Measurements from ENCODE around the gene C1QTNF8.

C1QTNF8 gene

DNA sequence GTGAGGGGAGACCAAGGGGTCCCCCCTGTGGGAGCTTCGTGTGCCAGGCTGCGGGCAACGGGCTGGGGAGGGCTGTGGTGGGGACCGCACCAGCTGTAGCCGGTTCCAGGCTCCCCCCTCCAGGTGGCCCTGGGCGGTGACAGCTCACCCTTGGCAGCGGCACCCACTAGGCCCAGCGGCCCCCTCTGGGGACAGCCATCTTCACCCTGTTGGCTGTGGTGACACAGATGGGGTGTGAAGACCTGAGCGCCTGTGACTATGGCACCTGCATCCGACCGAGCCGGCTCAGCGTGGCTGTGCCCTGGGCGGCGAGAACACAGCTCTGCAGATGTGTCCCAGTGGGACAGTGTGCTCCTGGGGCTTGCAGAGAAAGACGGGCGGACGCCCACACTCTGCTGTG lies 1.1 kb upstream of the C1QTNF8 start:
- TF ChIP-seq TAF1 (IDR thresholded peaks at IDR 0.05; ENCODE audit: borderline replicate concordance, insufficient read depth, low read length) (no peak), FOXP2 (optimal IDR thresholded peaks at IDR 0.05; ENCODE audit: borderline replicate concordance, extremely low read depth, extremely low read length, insufficient read depth) (no peak), SIN3A (IDR thresholded peaks at IDR 0.05; ENCODE audit: borderline replicate concordance, insufficient read depth, low read length) (no peak), POLR2AphosphoS5 (IDR thresholded peaks at IDR 0.05; ENCODE audit: low read depth, low read length) (no peak)
- TF ChIP-seq, protein P1, sequence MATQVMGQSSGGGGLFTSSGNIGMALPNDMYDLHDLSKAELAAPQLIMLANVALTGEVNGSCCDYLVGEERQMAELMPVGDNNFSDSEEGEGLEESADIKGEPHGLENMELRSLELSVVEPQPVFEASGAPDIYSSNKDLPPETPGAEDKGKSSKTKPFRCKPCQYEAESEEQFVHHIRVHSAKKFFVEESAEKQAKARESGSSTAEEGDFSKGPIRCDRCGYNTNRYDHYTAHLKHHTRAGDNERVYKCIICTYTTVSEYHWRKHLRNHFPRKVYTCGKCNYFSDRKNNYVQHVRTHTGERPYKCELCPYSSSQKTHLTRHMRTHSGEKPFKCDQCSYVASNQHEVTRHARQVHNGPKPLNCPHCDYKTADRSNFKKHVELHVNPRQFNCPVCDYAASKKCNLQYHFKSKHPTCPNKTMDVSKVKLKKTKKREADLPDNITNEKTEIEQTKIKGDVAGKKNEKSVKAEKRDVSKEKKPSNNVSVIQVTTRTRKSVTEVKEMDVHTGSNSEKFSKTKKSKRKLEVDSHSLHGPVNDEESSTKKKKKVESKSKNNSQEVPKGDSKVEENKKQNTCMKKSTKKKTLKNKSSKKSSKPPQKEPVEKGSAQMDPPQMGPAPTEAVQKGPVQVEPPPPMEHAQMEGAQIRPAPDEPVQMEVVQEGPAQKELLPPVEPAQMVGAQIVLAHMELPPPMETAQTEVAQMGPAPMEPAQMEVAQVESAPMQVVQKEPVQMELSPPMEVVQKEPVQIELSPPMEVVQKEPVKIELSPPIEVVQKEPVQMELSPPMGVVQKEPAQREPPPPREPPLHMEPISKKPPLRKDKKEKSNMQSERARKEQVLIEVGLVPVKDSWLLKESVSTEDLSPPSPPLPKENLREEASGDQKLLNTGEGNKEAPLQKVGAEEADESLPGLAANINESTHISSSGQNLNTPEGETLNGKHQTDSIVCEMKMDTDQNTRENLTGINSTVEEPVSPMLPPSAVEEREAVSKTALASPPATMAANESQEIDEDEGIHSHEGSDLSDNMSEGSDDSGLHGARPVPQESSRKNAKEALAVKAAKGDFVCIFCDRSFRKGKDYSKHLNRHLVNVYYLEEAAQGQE (IDR thresholded peaks at IDR 0.05; ENCODE audit: insufficient read depth in 1 of 2, low read depth in 2 of 2, low read length in 2 of 2) = no peak

DNA sequence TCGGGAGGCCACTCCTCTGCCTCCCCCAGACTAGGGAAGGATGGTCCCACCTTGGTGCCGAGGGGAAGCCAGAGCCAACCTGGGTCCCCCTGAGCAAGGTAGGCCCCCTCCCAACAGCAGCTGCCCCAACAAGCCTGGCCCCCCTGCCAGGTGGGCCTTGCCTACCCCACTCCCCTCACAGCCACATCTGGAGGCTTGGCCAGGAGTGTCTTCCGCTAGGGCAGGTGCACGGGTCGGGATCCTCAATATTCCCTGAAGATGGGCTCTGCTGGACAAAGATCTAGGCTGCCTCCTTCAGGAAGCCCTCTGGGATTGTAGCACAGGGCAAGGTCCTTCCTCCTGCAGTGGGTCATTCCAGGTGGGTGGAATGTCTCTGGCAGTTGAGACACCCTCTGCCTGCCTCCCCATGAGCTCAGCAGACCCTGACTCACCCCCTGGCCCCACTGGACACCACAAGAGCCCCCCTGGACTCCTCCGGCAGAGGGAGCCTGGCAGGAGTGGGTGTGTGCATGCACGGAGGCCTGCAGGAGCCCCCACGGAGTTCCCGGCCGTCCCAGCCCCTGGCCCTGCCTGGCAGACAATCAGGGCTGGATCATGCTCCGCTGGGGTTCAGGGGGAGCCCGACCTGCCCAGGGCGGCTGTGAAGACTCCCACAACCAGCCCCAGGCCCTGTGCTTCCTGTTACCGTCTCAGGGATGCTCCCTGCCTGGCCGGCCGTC lies 435 bp downstream of the C1QTNF8 start:
- TF ChIP-seq FOXP2 (optimal IDR thresholded peaks at IDR 0.05; ENCODE audit: borderline replicate concordance, extremely low read depth, extremely low read length, insufficient read depth) (no peak), POLR2AphosphoS5 (IDR thresholded peaks at IDR 0.05; ENCODE audit: low read depth, low read length) (no peak), TAF1 (IDR thresholded peaks at IDR 0.05; ENCODE audit: borderline replicate concordance, insufficient read depth, low read length) (no peak), SIN3A (IDR thresholded peaks at IDR 0.05; ENCODE audit: borderline replicate concordance, insufficient read depth, low read length) (no peak)
- TF ChIP-seq, protein P1 (IDR thresholded peaks at IDR 0.05; ENCODE audit: insufficient read depth in 1 of 2, low read depth in 2 of 2, low read length in 2 of 2) = no peak

DNA sequence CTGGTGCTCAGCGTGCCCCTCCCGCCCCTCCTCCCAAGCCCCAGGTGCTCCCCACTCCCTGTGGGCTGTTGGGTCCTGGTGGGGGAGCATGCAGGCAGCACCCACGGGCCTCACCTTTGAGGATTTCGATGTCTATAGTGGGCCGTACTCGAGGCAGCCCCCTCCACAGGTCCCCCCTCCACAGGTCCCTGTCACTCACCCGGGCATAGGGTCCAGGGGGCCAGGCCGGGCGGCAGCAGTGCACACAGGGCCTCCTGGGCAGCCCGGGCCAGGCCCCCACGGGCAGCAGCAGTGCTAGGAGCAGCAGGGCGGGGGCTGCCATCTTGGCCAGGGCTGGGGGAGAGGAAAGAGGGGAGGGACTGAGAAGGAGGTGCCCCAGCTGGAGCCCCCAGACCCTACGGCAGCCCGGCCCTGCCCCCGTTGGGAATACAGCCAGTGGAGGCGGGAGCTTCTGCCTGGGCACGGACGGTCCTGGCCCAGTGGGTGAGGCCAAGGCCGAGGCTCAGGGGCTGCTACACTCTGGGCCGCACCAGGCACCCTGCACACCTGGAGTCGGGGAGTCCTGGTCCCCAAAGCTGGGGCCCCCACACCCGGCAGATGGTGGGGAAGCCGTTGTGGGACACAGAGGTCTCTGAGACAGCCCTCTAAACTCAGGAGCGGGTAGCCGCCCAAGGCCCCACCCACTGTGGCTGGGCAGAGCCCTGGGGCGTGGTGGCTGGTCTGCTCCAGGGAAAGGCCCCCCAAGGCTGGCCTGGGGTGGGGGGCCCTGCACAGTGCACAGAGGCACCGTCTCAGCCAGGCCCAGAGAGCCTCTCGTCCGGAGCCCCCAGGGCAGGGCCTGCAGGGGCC lies 1.2 kb downstream of the C1QTNF8 start:
- no peak for TF ChIP-seq POLR2AphosphoS5 (IDR thresholded peaks at IDR 0.05; ENCODE audit: low read depth, low read length)
- TF ChIP-seq, protein P1 (IDR thresholded peaks at IDR 0.05; ENCODE audit: insufficient read depth in 1 of 2, low read depth in 2 of 2, low read length in 2 of 2) = no peak
- no peak for TF ChIP-seq FOXP2 (optimal IDR thresholded peaks at IDR 0.05; ENCODE audit: borderline replicate concordance, extremely low read depth, extremely low read length, insufficient read depth)
- TF ChIP-seq TAF1 (IDR thresholded peaks at IDR 0.05; ENCODE audit: borderline replicate concordance, insufficient read depth, low read length) = no peak
- no peak for TF ChIP-seq SIN3A (IDR thresholded peaks at IDR 0.05; ENCODE audit: borderline replicate concordance, insufficient read depth, low read length)

DNA sequence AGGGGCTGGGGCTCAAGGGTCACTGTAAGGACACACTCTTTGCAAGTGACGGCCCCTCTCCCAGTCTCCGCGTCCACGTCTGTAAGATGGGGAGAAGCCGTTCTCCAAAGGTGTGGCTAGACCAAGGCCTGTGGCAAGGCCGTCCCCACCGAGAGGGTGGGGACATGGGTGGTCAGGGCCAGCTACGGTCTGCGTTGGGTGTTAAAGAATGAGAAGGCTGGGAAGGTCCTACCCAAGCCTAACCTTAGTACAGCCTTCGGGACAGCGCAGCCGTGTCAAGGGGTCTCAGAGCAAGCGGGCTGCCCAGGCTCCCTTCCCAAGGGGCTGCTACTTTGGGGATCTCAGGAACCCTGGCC lies 1.9 kb downstream of the C1QTNF8 start:
- TF ChIP-seq, protein P1 (IDR thresholded peaks at IDR 0.05; ENCODE audit: insufficient read depth in 1 of 2, low read depth in 2 of 2, low read length in 2 of 2) = no peak
- TF ChIP-seq SIN3A (IDR thresholded peaks at IDR 0.05; ENCODE audit: borderline replicate concordance, insufficient read depth, low read length) (no peak), POLR2AphosphoS5 (IDR thresholded peaks at IDR 0.05; ENCODE audit: low read depth, low read length) (no peak), FOXP2 (optimal IDR thresholded peaks at IDR 0.05; ENCODE audit: borderline replicate concordance, extremely low read depth, extremely low read length, insufficient read depth) (no peak), TAF1 (IDR thresholded peaks at IDR 0.05; ENCODE audit: borderline replicate concordance, insufficient read depth, low read length) (no peak)

Data from PFSK-1 (cell line).